ENCODE results near the gene PLCH2.
"Not testable (repeated sequence)": the region's sequence is repeated elsewhere in the genome, so short reads cannot be mapped to it uniquely, and the experiment has no call there.

Gene PLCH2, protein sequence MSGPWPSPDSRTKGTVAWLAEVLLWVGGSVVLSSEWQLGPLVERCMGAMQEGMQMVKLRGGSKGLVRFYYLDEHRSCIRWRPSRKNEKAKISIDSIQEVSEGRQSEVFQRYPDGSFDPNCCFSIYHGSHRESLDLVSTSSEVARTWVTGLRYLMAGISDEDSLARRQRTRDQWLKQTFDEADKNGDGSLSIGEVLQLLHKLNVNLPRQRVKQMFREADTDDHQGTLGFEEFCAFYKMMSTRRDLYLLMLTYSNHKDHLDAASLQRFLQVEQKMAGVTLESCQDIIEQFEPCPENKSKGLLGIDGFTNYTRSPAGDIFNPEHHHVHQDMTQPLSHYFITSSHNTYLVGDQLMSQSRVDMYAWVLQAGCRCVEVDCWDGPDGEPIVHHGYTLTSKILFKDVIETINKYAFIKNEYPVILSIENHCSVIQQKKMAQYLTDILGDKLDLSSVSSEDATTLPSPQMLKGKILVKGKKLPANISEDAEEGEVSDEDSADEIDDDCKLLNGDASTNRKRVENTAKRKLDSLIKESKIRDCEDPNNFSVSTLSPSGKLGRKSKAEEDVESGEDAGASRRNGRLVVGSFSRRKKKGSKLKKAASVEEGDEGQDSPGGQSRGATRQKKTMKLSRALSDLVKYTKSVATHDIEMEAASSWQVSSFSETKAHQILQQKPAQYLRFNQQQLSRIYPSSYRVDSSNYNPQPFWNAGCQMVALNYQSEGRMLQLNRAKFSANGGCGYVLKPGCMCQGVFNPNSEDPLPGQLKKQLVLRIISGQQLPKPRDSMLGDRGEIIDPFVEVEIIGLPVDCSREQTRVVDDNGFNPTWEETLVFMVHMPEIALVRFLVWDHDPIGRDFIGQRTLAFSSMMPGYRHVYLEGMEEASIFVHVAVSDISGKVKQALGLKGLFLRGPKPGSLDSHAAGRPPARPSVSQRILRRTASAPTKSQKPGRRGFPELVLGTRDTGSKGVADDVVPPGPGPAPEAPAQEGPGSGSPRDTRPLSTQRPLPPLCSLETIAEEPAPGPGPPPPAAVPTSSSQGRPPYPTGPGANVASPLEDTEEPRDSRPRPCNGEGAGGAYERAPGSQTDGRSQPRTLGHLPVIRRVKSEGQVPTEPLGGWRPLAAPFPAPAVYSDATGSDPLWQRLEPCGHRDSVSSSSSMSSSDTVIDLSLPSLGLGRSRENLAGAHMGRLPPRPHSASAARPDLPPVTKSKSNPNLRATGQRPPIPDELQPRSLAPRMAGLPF (N-terminal part only)

GRCh38 chr1:2476061-2476999 lies at the start of gene PLCH2:
PLCH2 (plus strand) TSS chr1:2476289; CDS start chr1:2476589, 300 bp downstream.
- no peak for DNase-seq

- no peak for DNase-seq
Observed at GRCh38 chr1:2426540-2426939, 49.5 kb upstream of the PLCH2 start.

- DNase-seq: no peak
Observed at GRCh38 chr1:2427051-2427450, 49.0 kb upstream of the PLCH2 start.

GRCh38 chr1:2427976-2428375 lies 48.1 kb upstream of the PLCH2 start:
- no peak for DNase-seq

DNA sequence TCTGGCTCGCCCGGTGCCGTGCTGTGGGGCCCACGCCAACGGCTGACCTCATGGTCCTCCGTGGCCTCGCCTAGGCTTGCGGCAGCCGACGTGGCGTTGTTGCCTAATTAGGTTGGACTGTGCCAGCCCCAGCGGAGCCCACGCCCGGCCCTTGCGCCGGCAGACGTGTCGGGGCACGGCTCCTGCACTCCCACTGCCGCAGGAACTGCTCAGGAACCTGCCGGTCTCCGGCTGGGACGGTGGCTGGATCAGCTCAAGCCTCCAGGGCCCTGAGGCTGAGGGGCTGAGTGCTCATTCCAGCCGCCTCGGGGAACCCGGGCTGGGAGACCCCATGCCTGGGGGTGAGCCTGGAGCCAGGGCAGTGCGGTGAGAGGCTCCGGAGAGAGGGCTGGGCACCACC lies 47.6 kb upstream of the PLCH2 start:
- no peak for DNase-seq

- DNase-seq: peak; percentile 26
Observed at GRCh38 chr1:2429780-2430591, 46.1 kb upstream of the PLCH2 start.

DNA sequence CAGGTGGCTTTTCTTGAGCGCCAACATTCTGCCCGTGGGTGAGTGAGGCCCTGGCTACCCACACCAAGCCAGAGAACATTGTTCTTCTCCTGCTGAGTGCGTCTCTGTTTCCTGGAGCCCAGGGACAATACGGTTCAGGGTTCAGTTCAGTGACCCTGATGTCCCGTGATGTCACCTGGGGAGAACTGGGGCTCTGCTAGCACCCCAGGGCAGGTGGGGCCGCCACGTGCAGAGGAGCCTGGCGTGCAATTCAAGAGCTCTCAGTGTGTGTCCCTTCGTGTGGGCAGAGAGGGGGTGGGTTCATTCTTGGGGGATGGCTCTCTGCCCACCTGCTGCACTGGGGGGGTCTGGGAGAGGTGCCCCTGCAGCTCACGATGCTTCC lies 45.5 kb upstream of the PLCH2 start:
- DNase-seq: no peak

DNA sequence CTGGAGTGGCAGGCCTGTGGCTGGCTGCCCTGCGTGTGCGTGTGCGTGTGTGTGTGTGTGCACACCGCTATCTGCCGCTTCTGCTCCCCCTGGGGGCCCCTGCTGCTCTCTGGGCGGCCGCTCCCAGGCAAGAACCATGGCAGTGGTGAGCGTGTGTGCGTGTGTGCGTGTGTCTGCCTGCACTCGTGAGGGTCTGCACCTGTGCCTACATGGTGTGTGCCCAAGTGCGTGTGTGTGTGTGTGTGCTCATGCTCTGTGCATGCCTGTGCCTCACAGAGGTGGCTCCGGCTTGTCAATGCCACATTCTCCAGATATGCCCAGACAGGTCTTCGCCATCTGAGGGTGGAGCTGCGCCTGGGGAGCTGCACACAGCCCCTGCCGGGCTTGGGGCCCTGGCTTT lies 45.0 kb upstream of the PLCH2 start:
- no peak for DNase-seq

GRCh38 chr1:2431518-2431917 lies 44.6 kb upstream of the PLCH2 start:
- DNase-seq: no peak

- no peak for DNase-seq
Observed at GRCh38 chr1:2432441-2432844, 43.6 kb upstream of the PLCH2 start.

GRCh38 chr1:2433196-2433595 lies 42.9 kb upstream of the PLCH2 start:
- DNase-seq: no peak

GRCh38 chr1:2433936-2434655 lies 42.0 kb upstream of the PLCH2 start:
- DNase-seq: no peak

- DNase-seq: no peak
Observed at GRCh38 chr1:2435091-2435490, 41.0 kb upstream of the PLCH2 start.

- no peak for DNase-seq
Observed at GRCh38 chr1:2435746-2436355, 40.2 kb upstream of the PLCH2 start.

- DNase-seq: no peak
Observed at GRCh38 chr1:2436876-2437275, 39.2 kb upstream of the PLCH2 start.

GRCh38 chr1:2437617-2438016 lies 38.5 kb upstream of the PLCH2 start:
- DNase-seq: no peak

DNA sequence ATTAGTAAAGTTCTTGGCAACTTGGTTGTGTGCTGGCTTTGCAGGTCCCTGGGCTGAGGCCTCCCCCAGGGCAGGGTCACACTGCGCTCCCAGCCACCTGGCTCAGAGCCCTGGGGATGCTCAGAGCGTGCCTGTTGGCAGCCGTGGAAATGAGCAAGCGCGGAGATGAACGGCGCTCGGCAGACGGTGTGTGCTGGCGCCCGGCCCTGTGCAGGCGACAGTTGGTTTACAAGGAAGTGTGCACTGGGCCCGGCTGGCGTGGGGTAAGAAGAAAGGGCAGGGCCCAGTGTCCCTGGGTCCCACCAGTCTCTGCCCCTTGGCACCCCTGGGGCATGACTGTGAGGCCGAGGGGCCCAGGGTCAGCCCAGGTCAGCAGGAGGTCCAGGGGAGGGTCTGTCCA lies 38.1 kb upstream of the PLCH2 start:
- DNase-seq: no peak

DNA sequence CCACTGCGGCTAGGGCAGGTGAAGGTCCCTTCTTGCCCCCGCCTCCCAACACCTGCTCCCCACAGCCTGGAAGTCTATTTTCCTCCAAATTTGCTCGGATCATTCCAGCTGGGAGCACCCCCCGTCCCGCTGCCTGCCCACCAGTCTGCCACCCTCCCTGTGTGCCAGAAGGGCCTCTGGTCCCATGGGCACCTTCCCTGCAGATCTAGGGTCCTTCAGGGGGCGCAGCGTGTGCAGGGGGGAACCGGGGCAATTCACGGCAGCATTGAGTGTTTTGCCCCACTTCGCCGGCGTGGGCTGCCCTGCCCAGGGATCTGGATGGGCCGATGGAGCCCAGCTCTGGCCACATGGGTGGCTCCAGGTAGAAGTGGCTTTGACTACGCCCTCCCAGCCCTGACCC lies 37.4 kb upstream of the PLCH2 start:
- DNase-seq: no peak

DNA sequence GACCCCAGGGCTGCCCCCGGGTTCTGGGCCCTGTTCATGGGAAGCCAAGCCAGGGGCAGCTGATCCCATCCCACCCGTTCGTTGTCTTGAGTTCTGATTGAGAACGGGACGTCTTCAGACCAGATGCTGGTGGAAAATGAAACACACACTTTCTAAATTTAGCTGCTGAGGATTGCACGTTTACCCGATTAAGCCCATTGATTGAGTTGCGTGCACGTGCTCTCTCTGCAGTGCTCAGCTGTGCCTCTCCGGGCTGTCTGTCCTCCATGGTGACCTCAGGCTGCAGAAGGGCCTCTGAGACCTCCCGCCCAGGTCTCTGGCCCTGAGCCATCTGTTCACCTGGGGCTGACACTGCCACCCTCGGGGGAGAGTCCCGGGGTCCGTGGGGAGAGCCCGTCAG lies 36.7 kb upstream of the PLCH2 start:
- no peak for DNase-seq

- DNase-seq: not testable (repeated sequence)
Observed at GRCh38 chr1:2440346-2440745, 35.7 kb upstream of the PLCH2 start.
